Measurements from ENCODE around the gene AGAP1. TPM values are rescaled to one million over a fixed set of nuclear protein-coding genes. Genes with fewer than 3 reads are reported as not detected.

The AGAP1 gene
- total RNA-seq, 1 donor from 2014 or later: 6.5 TPM

GRCh38 chr2:235793163-235793752 lies 299.4 kb downstream of the AGAP1 start:
- no peak for DNase-seq (ENCODE audit: low read depth, low spot score)

GRCh38 chr2:235799281-235799680 lies 305.4 kb downstream of the AGAP1 start:
- DNase-seq (ENCODE audit: low read depth, low spot score): no peak

- DNase-seq (ENCODE audit: low read depth, low spot score): no peak
These were observed 308.7 kb downstream of the AGAP1 start for GRCh38 chr2:235802542-235802941.

- no peak for DNase-seq (ENCODE audit: low read depth, low spot score)
These were observed 309.2 kb downstream of the AGAP1 start for GRCh38 chr2:235803028-235803427.

- DNase-seq (ENCODE audit: low read depth, low spot score): no peak
These were observed 310.8 kb downstream of the AGAP1 start for GRCh38 chr2:235804676-235805075.

- no peak for DNase-seq (ENCODE audit: low read depth, low spot score)
These were observed 313.3 kb downstream of the AGAP1 start for GRCh38 chr2:235806986-235807750.

GRCh38 chr2:235808366-235808765 lies 314.5 kb downstream of the AGAP1 start:
- DNase-seq (ENCODE audit: low read depth, low spot score): no peak

GRCh38 chr2:235810252-235810651 lies 316.4 kb downstream of the AGAP1 start:
- DNase-seq (ENCODE audit: low read depth, low spot score): no peak

- DNase-seq (ENCODE audit: low read depth, low spot score): no peak
These were observed 317.0 kb downstream of the AGAP1 start for GRCh38 chr2:235810846-235811245.

- DNase-seq (ENCODE audit: low read depth, low spot score): no peak
These were observed 317.8 kb downstream of the AGAP1 start for GRCh38 chr2:235811446-235812184.

GRCh38 chr2:235812185-235812665 lies 318.4 kb downstream of the AGAP1 start:
- no peak for DNase-seq (ENCODE audit: low read depth, low spot score)

- DNase-seq (ENCODE audit: low read depth, low spot score): no peak
These were observed 319.6 kb downstream of the AGAP1 start for GRCh38 chr2:235813398-235813797.

GRCh38 chr2:235820571-235820970 lies 326.7 kb downstream of the AGAP1 start:
- DNase-seq (ENCODE audit: low read depth, low spot score): no peak

GRCh38 chr2:235824331-235824730 lies 330.5 kb downstream of the AGAP1 start:
- DNase-seq (ENCODE audit: low read depth, low spot score): no peak

- DNase-seq (ENCODE audit: low read depth, low spot score): no peak
These were observed 332.1 kb downstream of the AGAP1 start for GRCh38 chr2:235825946-235826345.

GRCh38 chr2:235826826-235827225 lies 333.0 kb downstream of the AGAP1 start:
- peak; percentile 7 for DNase-seq (ENCODE audit: low read depth, low spot score)

GRCh38 chr2:235827585-235827992 lies 333.7 kb downstream of the AGAP1 start:
- DNase-seq (ENCODE audit: low read depth, low spot score): no peak

GRCh38 chr2:235829726-235830125 lies 335.9 kb downstream of the AGAP1 start:
- no peak for DNase-seq (ENCODE audit: low read depth, low spot score)

GRCh38 chr2:235831755-235832154 lies 337.9 kb downstream of the AGAP1 start:
- no peak for DNase-seq (ENCODE audit: low read depth, low spot score)

GRCh38 chr2:235832941-235833340 lies 339.1 kb downstream of the AGAP1 start:
- no peak for DNase-seq (ENCODE audit: low read depth, low spot score)

GRCh38 chr2:235833971-235834620 lies 340.3 kb downstream of the AGAP1 start:
- no peak for DNase-seq (ENCODE audit: low read depth, low spot score)

- DNase-seq (ENCODE audit: low read depth, low spot score): no peak
These were observed 340.9 kb downstream of the AGAP1 start for GRCh38 chr2:235834781-235835180.
